HL-60 (cell line): Measurements from ENCODE around the gene HSPD1.

Experiments used
- DNase-seq, 2 experiments: peaks; one replicate each; pipeline ENCODE4 v3.0.0-alpha.2; 2010 to 2020; ENCODE audit warnings: low read depth in 1 of 2, low spot score in 1 of 2
- H3K27ac ChIP-seq: fragments of 250-450 bp; sonication (Bioruptor Pico); replicated peaks from 2 replicates; pipeline ENCODE4 v1.5.1; 2020; ENCODE audit warnings: mild to moderate bottlenecking, moderate library complexity
- H3K27me3 ChIP-seq: fragments of 250-450 bp; sonication (Bioruptor Pico); 2 replicates; pipeline ENCODE4 v1.5.1; 2021; ENCODE audit warnings: mild to moderate bottlenecking, moderate library complexity; ENCODE audit not compliant: insufficient read depth, poor library complexity, severe bottlenecking
- H3K4me3 ChIP-seq: replicated peaks from 2 replicates; pipeline ENCODE4 v1.5.1; 2011; ENCODE audit warnings: mild to moderate bottlenecking, control low read depth, low read length; ENCODE audit not compliant: insufficient read depth
- GABPA ChIP-seq: IDR thresholded peaks from 2 replicates; pipeline ENCODE4 v1.6.1; 2012; ENCODE audit warnings: low read depth
- POLR2AphosphoS5 ChIP-seq: IDR thresholded peaks from 2 replicates; pipeline ENCODE4 v1.6.1; 2012; ENCODE audit warnings: low read depth
- SPI1 ChIP-seq: IDR thresholded peaks from 2 replicates; pipeline ENCODE4 v1.6.1; 2012; ENCODE audit warnings: low read depth, mild to moderate bottlenecking, borderline replicate concordance
- TF ChIP-seq, protein P1 (sequence below): IDR thresholded peaks from one replicate; pipeline ENCODE4 v1.5.1; 2011; ENCODE audit warnings: low read length, control low read depth, inconsistent platforms; ENCODE audit not compliant: insufficient read depth
- TF ChIP-seq, protein P2 (sequence below): IDR thresholded peaks from 2 replicates; pipeline ENCODE4 v1.6.1; 2012; ENCODE audit warnings: low read depth; ENCODE audit not compliant: insufficient replicate concordance

HSPD1 gene

DNA sequence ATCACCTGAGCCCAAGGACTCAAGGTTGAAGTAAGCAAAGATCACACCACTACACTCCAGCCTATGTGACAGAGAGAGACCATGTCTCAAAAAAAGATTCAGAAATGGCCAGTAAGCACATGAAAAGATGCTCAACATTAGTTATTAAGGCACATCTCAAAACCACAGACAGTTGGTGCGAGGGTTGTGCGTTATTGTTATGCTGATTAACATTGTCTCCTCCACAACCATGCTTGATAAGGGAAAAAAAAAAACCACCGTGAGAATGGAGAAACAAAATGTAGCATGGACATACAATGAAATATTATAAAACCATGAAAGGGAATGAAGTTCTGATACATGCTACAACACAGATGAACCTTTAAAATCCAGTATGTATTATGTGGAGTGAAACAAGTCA, 43.6 kb upstream of the HSPD1 start:
- no peak for DNase-seq
- Histone ChIP-seq H3K27ac (no peak overlapping the region), H3K4me3 (no peak overlapping the region), H3K27me3 (no peaks in the 10 kb centered on the region)
- TF ChIP-seq, protein P1, sequence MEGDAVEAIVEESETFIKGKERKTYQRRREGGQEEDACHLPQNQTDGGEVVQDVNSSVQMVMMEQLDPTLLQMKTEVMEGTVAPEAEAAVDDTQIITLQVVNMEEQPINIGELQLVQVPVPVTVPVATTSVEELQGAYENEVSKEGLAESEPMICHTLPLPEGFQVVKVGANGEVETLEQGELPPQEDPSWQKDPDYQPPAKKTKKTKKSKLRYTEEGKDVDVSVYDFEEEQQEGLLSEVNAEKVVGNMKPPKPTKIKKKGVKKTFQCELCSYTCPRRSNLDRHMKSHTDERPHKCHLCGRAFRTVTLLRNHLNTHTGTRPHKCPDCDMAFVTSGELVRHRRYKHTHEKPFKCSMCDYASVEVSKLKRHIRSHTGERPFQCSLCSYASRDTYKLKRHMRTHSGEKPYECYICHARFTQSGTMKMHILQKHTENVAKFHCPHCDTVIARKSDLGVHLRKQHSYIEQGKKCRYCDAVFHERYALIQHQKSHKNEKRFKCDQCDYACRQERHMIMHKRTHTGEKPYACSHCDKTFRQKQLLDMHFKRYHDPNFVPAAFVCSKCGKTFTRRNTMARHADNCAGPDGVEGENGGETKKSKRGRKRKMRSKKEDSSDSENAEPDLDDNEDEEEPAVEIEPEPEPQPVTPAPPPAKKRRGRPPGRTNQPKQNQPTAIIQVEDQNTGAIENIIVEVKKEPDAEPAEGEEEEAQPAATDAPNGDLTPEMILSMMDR, result no peak
- TF ChIP-seq SPI1, result no peak
- TF ChIP-seq POLR2AphosphoS5, result no peak
- TF ChIP-seq, protein P2, sequence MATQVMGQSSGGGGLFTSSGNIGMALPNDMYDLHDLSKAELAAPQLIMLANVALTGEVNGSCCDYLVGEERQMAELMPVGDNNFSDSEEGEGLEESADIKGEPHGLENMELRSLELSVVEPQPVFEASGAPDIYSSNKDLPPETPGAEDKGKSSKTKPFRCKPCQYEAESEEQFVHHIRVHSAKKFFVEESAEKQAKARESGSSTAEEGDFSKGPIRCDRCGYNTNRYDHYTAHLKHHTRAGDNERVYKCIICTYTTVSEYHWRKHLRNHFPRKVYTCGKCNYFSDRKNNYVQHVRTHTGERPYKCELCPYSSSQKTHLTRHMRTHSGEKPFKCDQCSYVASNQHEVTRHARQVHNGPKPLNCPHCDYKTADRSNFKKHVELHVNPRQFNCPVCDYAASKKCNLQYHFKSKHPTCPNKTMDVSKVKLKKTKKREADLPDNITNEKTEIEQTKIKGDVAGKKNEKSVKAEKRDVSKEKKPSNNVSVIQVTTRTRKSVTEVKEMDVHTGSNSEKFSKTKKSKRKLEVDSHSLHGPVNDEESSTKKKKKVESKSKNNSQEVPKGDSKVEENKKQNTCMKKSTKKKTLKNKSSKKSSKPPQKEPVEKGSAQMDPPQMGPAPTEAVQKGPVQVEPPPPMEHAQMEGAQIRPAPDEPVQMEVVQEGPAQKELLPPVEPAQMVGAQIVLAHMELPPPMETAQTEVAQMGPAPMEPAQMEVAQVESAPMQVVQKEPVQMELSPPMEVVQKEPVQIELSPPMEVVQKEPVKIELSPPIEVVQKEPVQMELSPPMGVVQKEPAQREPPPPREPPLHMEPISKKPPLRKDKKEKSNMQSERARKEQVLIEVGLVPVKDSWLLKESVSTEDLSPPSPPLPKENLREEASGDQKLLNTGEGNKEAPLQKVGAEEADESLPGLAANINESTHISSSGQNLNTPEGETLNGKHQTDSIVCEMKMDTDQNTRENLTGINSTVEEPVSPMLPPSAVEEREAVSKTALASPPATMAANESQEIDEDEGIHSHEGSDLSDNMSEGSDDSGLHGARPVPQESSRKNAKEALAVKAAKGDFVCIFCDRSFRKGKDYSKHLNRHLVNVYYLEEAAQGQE, result no peak
- TF ChIP-seq GABPA, result no peak

DNA sequence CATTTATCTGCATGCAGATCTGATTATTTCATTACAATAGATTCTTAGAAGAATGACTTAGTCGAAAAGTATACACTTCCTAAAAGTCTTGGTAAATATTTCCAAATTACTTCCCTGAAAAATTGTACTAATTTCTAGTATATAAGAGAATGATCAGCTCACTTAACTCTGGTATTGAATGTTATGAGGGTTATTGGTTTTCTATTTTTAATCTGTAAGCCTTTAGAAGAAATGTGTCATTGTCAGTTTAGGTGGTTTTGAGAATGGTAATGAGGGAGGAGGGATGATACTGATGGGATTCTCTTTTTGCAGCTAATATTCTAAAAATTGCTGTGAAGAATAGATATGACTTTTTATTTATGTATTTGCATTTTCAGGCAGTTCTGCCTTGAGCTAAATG, 40.1 kb upstream of the HSPD1 start:
- DNase-seq, result no peak
- Histone ChIP-seq H3K27me3 (no peaks in the 10 kb centered on the region), H3K27ac (no peak overlapping the region), H3K4me3 (no peak overlapping the region)
- TF ChIP-seq POLR2AphosphoS5, result no peak
- TF ChIP-seq, protein P1, result no peak
- no peak for TF ChIP-seq SPI1
- TF ChIP-seq, protein P2, result no peak
- no peak for TF ChIP-seq GABPA

DNA sequence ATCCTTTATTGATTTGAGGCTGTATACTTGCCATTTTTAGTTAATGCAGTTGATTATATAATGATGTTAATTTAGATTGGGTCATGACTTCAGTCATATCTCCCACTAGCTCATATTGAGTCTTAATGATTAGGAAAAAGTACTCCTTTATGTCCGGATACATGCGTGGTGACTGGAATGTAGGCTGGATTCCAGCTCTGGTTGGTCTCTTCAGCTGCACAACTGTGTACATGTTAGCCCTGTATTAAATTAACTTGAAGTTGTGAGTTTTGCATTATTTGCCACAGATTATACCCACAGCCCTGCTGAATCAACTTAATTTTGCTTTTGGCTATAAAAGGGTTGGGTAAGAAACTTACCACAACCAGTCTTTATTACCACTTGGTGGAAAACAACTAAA, 38.8 kb upstream of the HSPD1 start:
- no peak for TF ChIP-seq GABPA
- TF ChIP-seq POLR2AphosphoS5, result no peak
- TF ChIP-seq, protein P2, result no peak
- TF ChIP-seq, protein P1, result no peak
- TF ChIP-seq SPI1, result no peak
- DNase-seq, result no peak
- H3K27me3 ChIP-seq, result no peaks in the 10 kb centered on the region
- no peak overlapping the region for H3K4me3 ChIP-seq
- no peak overlapping the region for H3K27ac ChIP-seq
